SK-N-SH treated with all-trans-retinoic acid at 6 μM for 48 hours (cell line): ENCODE data around the gene OR7G1.
A peak's percentile ranks its signal among the peaks of the same experiment; 100 is the strongest.

Experiments used
- ARNTL ChIP-seq: fragments of 450-650 bp; formaldehyde crosslinking; IDR thresholded peaks from 2 replicates; pipeline ENCODE4 v1.5.0; 2020; ENCODE audit warnings: low read depth, mild to moderate bottlenecking, moderate library complexity, borderline replicate concordance
- BACH2 ChIP-seq: fragments of 250-450 bp; sonication (Bioruptor Pico); IDR thresholded peaks from 2 replicates; pipeline ENCODE4 v1.9.0; 2021; ENCODE audit warnings: mild to moderate bottlenecking, borderline replicate concordance
- OSR1 ChIP-seq: fragments of 250-450 bp; sonication (Bioruptor Pico); IDR thresholded peaks from 2 replicates; pipeline ENCODE4 v1.8.0; 2022; ENCODE audit warnings: moderate library complexity, mild to moderate bottlenecking, inconsistent platforms
- RARB ChIP-seq: fragments of 250-450 bp; sonication (Bioruptor Pico); IDR thresholded peaks from 2 replicates; pipeline ENCODE4 v1.8.0; 2021; ENCODE audit warnings: mild to moderate bottlenecking, moderate library complexity
- TCF4 ChIP-seq: fragments of 250-450 bp; sonication (Bioruptor Pico); IDR thresholded peaks from 2 replicates; pipeline ENCODE4 v1.8.0; 2021; ENCODE audit warnings: mild to moderate bottlenecking, moderate library complexity, borderline replicate concordance
- TOX ChIP-seq: fragments of 250-450 bp; sonication (Bioruptor Pico); IDR thresholded peaks from 2 replicates; pipeline ENCODE4 v1.8.0; 2021; ENCODE audit warnings: mild to moderate bottlenecking, moderate library complexity, borderline replicate concordance
- ZFP3 ChIP-seq: fragments of 250-450 bp; sonication (Bioruptor Pico); IDR thresholded peaks from 2 replicates; pipeline ENCODE4 v1.5.0; 2020; ENCODE audit warnings: mild to moderate bottlenecking, moderate library complexity
- ZNF565 ChIP-seq: fragments of 450-650 bp; formaldehyde crosslinking; conservative IDR thresholded peaks from 2 replicates; pipeline ENCODE4 v1.5.0; 2020; ENCODE audit warnings: low read depth, mild to moderate bottlenecking, moderate library complexity
- TF ChIP-seq, protein P1 (sequence below): fragments of 250-450 bp; sonication (Bioruptor Pico); IDR thresholded peaks from 2 replicates; pipeline ENCODE4 v1.8.0; 2020; ENCODE audit warnings: mild to moderate bottlenecking, moderate library complexity, borderline replicate concordance
- TF ChIP-seq, protein P2 (sequence below): fragments of 250-450 bp; sonication (Bioruptor Pico); IDR thresholded peaks from 2 replicates; pipeline ENCODE4 v1.8.0; 2021; ENCODE audit warnings: low read depth, mild to moderate bottlenecking, moderate library complexity, borderline replicate concordance
- TF ChIP-seq, protein P3 (sequence below): fragments of 250-450 bp; sonication (Bioruptor Pico); IDR thresholded peaks from 2 replicates; pipeline ENCODE4 v1.5.0; 2020; ENCODE audit warnings: mild to moderate bottlenecking, moderate library complexity
- TF ChIP-seq, protein P4 (sequence below): fragments of 250-450 bp; sonication (Bioruptor Pico); IDR thresholded peaks from 2 replicates; pipeline ENCODE4 v1.5.1; 2021; ENCODE audit warnings: mild to moderate bottlenecking, moderate library complexity
- TF ChIP-seq, protein P5 (sequence below): fragments of 250-450 bp; sonication (Bioruptor Pico); IDR thresholded peaks from 2 replicates; pipeline ENCODE4 v1.5.1; 2020; ENCODE audit warnings: low read depth, mild to moderate bottlenecking, moderate library complexity

DNA sequence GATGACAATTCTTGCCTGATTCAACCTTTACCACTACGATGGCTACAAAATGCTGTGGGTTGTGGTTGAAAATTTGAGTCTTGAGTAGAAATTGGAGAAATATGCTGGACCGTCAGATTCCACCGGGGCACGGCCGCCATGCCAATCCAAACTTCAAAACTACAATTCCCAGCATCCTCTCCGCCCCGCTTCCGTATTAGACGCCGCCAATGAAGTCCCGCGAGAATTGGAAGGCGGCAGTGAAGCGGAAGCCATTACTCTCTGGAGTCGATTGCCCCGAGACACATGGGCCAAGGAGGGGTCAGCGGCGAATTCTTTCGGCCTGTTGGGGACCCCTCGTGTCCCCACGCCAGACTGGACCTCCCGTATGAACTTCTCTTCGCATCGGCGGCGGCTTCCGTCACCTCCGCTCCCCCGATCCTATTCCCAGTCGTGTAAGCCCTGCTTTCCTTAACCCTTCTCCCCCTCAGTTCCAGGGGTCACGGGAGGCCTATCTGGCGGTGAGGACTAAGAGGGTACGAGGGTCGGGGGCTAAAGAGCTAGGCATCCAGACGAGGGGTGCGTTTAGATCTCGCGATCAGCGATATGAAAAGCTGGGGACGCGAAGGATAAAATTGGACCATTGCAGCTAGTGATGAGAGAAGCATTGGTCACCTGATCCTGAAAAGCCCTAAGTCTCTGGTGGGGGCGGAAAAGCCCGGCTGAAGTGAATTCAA lies 24.8 kb upstream of the OR7G1 start, which contains the start of gene ZNF317:
- TF ChIP-seq, protein P1, sequence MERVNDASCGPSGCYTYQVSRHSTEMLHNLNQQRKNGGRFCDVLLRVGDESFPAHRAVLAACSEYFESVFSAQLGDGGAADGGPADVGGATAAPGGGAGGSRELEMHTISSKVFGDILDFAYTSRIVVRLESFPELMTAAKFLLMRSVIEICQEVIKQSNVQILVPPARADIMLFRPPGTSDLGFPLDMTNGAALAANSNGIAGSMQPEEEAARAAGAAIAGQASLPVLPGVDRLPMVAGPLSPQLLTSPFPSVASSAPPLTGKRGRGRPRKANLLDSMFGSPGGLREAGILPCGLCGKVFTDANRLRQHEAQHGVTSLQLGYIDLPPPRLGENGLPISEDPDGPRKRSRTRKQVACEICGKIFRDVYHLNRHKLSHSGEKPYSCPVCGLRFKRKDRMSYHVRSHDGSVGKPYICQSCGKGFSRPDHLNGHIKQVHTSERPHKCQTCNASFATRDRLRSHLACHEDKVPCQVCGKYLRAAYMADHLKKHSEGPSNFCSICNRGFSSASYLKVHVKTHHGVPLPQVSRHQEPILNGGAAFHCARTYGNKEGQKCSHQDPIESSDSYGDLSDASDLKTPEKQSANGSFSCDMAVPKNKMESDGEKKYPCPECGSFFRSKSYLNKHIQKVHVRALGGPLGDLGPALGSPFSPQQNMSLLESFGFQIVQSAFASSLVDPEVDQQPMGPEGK (CRISPR knock-in tag): no peak
- TF ChIP-seq OSR1 (CRISPR knock-in tag) (no peak), ZNF565 (CRISPR knock-in tag) (no peak), ZFP3 (CRISPR knock-in tag) (no peak), TCF4 (CRISPR knock-in tag) (no peak), BACH2 (CRISPR knock-in tag) (no peak), ARNTL (CRISPR knock-in tag) (no peak), RARB (CRISPR knock-in tag) (no peak), TOX (CRISPR knock-in tag) (no peak)
- TF ChIP-seq, protein P2, sequence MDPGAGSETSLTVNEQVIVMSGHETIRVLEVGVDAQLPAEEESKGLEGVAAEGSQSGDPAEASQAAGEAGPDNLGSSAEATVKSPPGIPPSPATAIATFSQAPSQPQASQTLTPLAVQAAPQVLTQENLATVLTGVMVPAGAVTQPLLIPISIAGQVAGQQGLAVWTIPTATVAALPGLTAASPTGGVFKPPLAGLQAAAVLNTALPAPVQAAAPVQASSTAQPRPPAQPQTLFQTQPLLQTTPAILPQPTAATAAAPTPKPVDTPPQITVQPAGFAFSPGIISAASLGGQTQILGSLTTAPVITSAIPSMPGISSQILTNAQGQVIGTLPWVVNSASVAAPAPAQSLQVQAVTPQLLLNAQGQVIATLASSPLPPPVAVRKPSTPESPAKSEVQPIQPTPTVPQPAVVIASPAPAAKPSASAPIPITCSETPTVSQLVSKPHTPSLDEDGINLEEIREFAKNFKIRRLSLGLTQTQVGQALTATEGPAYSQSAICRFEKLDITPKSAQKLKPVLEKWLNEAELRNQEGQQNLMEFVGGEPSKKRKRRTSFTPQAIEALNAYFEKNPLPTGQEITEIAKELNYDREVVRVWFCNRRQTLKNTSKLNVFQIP (CRISPR knock-in tag): no peak
- TF ChIP-seq, protein P3, sequence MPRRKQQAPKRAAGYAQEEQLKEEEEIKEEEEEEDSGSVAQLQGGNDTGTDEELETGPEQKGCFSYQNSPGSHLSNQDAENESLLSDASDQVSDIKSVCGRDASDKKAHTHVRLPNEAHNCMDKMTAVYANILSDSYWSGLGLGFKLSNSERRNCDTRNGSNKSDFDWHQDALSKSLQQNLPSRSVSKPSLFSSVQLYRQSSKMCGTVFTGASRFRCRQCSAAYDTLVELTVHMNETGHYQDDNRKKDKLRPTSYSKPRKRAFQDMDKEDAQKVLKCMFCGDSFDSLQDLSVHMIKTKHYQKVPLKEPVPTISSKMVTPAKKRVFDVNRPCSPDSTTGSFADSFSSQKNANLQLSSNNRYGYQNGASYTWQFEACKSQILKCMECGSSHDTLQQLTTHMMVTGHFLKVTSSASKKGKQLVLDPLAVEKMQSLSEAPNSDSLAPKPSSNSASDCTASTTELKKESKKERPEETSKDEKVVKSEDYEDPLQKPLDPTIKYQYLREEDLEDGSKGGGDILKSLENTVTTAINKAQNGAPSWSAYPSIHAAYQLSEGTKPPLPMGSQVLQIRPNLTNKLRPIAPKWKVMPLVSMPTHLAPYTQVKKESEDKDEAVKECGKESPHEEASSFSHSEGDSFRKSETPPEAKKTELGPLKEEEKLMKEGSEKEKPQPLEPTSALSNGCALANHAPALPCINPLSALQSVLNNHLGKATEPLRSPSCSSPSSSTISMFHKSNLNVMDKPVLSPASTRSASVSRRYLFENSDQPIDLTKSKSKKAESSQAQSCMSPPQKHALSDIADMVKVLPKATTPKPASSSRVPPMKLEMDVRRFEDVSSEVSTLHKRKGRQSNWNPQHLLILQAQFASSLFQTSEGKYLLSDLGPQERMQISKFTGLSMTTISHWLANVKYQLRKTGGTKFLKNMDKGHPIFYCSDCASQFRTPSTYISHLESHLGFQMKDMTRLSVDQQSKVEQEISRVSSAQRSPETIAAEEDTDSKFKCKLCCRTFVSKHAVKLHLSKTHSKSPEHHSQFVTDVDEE: 0 out of 2 replicates have a peak, but pooled peaks have one; percentile 40
- TF ChIP-seq, protein P4, sequence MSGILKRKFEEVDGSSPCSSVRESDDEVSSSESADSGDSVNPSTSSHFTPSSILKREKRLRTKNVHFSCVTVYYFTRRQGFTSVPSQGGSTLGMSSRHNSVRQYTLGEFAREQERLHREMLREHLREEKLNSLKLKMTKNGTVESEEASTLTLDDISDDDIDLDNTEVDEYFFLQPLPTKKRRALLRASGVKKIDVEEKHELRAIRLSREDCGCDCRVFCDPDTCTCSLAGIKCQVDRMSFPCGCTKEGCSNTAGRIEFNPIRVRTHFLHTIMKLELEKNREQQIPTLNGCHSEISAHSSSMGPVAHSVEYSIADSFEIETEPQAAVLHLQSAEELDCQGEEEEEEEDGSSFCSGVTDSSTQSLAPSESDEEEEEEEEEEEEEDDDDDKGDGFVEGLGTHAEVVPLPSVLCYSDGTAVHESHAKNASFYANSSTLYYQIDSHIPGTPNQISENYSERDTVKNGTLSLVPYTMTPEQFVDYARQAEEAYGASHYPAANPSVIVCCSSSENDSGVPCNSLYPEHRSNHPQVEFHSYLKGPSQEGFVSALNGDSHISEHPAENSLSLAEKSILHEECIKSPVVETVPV (CRISPR knock-in tag): no peak
- TF ChIP-seq, protein P5, sequence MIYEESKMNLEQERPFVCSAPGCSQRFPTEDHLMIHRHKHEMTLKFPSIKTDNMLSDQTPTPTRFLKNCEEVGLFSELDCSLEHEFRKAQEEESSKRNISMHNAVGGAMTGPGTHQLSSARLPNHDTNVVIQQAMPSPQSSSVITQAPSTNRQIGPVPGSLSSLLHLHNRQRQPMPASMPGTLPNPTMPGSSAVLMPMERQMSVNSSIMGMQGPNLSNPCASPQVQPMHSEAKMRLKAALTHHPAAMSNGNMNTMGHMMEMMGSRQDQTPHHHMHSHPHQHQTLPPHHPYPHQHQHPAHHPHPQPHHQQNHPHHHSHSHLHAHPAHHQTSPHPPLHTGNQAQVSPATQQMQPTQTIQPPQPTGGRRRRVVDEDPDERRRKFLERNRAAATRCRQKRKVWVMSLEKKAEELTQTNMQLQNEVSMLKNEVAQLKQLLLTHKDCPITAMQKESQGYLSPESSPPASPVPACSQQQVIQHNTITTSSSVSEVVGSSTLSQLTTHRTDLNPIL (CRISPR knock-in tag): no peak
